Spleen (tissue), 11 donors: ENCODE measurements around the gene BRSK2. TPM values are rescaled to one million over a fixed set of nuclear protein-coding genes. Genes with fewer than 3 reads are reported as not detected.

Experiments
- DNase-seq: peaks from one replicate; pipeline ENCODE4 v3.0.0-alpha.2; 2020
- H3K27ac ChIP-seq, 8 donors: fragments of 200-600 bp; sonication (generic) in 7 of 8; 1 replicate in 4 of 8; 2 replicates in 4 of 8; pipeline versions ENCODE4 v1.5.0 to v1.8.0; 2016 to 2021; ENCODE audit warnings: inconsistent platforms in 4 of 8, mild to moderate bottlenecking in 4 of 8, moderate library complexity in 1 of 8
- H3K27me3 ChIP-seq, 7 donors: fragments of 200-600 bp; sonication (generic) in 6 of 7; replicated peaks in 1 of 7; 1 replicate in 4 of 7; 2 replicates in 3 of 7; pipeline versions ENCODE4 v1.5.0 to v1.8.0; 2016 to 2021; ENCODE audit warnings: inconsistent platforms in 3 of 7, mild to moderate bottlenecking in 1 of 7
- H3K36me3 ChIP-seq, 6 donors: fragments of 200-600 bp; sonication (generic) in 5 of 6; 1 replicate in 4 of 6; 2 replicates in 2 of 6; pipeline versions ENCODE4 v1.5.0 to v1.8.0; 2016 to 2021; ENCODE audit warnings: inconsistent platforms in 2 of 6
- H3K4me1 ChIP-seq, 6 donors: fragments of 200-600 bp; sonication (generic) in 5 of 6; 1 replicate in 3 of 6; 2 replicates in 3 of 6; pipeline versions ENCODE4 v1.5.0 to v1.8.0; 2016 to 2021; ENCODE audit warnings: inconsistent platforms in 3 of 6
- H3K4me3 ChIP-seq, 8 donors: fragments of 200-600 bp; sonication (generic) in 7 of 8; 1 replicate in 4 of 8; 2 replicates in 4 of 8; pipeline versions ENCODE4 v1.5.0 to v1.8.0; 2016 to 2021; ENCODE audit warnings: inconsistent platforms in 4 of 8, mild to moderate bottlenecking in 4 of 8, moderate library complexity in 2 of 8
- H3K9me3 ChIP-seq, 8 donors: fragments of 200-600 bp; sonication (generic) in 7 of 8; 1 replicate in 4 of 8; 2 replicates in 4 of 8; pipeline versions ENCODE4 v1.5.0 to v1.8.0; 2016 to 2021; ENCODE audit warnings: inconsistent platforms in 4 of 8
- CTCF ChIP-seq, 11 experiments: fragments of 200-600 bp in 7 of 11; fragments of 450-650 bp in 4 of 11; sonication (generic) in 4 of 11; IDR thresholded peaks in 8 of 11; conservative IDR thresholded peaks in 3 of 11; 1 replicate in 7 of 11; 2 replicates in 4 of 11; pipeline versions ENCODE4 v1.4.0 to v1.8.0; 2016 to 2021; ENCODE audit warnings: antibody characterized with exemption in 11 of 11, inconsistent platforms in 4 of 11, mild to moderate bottlenecking in 1 of 11
- POLR2A ChIP-seq, 3 donors: fragments of 450-650 bp; IDR thresholded peaks; one replicate each; pipeline ENCODE4 v1.5.1; 2017; ENCODE audit warnings: antibody characterized with exemption in 3 of 3, mild to moderate bottlenecking in 1 of 3
- POLR2AphosphoS5 ChIP-seq, 3 donors: sonication (generic); formaldehyde crosslinking; IDR thresholded peaks; one replicate each; pipeline ENCODE4 v1.5.1; 2017; ENCODE audit warnings: antibody characterized with exemption in 3 of 3
- WGBS, 5 donors: extraction: QIAGEN DNeasy Blood & Tissue Kit in 3 of 5; methylation state at CpG; one replicate each; pipeline versions ENCODE4 v1.1.5 to v1.1.7; 2013 to 2018; 5-methylcytosine and 5-hydroxymethylcytosine counted together
- intact Hi-C: fragments of 100-400 bp; cut with DNase I; formaldehyde crosslinking; loops from one replicate; pipeline ENCODE4 v1.15.0; 2023; ENCODE audit warnings: low total_unique reads
- polyA plus RNA-seq, 3 donors: library from polyadenylated mRNA; stranded (reverse); fragments of 200-250 nt; gene quantifications; one replicate each; pipeline ENCODE4 v1.2.1, GENCODE V29; 2013
- total RNA-seq, 7 donors: library from RNA; depleted of rRNA in 3 of 7; stranded (reverse); fragments of >200 nt in 3 of 7; fragmentation: NEBNext Ultra II Directional in 4 of 7; extraction: Animal tissue kit (Norgen Biotek cat#: 25700) in 4 of 7; gene quantifications; one replicate each; pipeline versions ENCODE4 v1.1.0 to v1.2.1, GENCODE V29; 2016 to 2021
- donor health status: healthy with polysubstance abuse.
- donor health status: DM: no; HTN: no; CAD: no; lungs with moderate emphysema.
- donor health status: DM: no; HTN: no; CAD: no.
- donor health status: Bipolar disorder and iron deficiency.
- donor health status: healthy.
- donor health status: DM: no; HTN: no; CAD: no.
- donor health status: DM: yes; HTN: yes; CAD: no.

The BRSK2 gene
- total and polyA plus RNA-seq, 10 donors = 0.17 to 1.5 (median 0.42) TPM

DNA sequence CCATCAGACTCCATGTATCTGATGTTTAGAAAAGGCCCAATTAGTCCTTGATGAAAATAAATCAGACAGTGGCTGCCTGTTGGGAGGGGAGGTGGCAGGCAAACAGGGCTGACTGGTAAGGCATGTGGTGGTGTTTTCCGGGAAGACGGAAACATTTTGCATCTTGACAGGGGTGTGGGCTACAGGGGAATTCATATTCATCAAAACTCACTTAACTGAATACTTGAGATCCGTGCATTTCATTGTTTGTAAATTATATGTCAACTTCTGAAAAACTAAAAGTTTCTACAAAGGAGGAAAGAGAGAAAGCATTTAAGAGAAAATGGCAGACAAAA, 107.0 kb downstream of the BRSK2 start:
- intact Hi-C loops = no loop called here

GRCh38 chr11:1497600-1497999, 107.9 kb downstream of the BRSK2 start:
- Histone ChIP-seq H3K27ac (peak overlapping the region in 5 of 8 donors; percentile 28 to 48 (median 34)), H3K4me1 (peaks cover 8 to 69% (median 38%) of the 10 kb centered on the region in 6 donors), H3K4me3 (no peak overlapping the region), H3K27me3 (no peaks in the 10 kb centered on the region), H3K9me3 (peaks cover 0 to 4% (median 0%) of the 10 kb centered on the region in 8 donors), H3K36me3 (peaks cover 0 to 29% (median 3%) of the 10 kb centered on the region in 6 donors)
- WGBS, 5 donors = 64 to 79% (median 68%) methylated on average over 5 of the region's 5 CpGs
- peak; percentile 32 for DNase-seq
- TF ChIP-seq POLR2AphosphoS5 (IDR thresholded peaks at IDR 0.05) (peak in 1 of 3 donors; percentile 8), POLR2A (IDR thresholded peaks at IDR 0.05) (no peak)
- intact Hi-C loops = no loop called here

More for the DNA sequence above, 107.0 kb downstream of the BRSK2 start:
- H3K27me3 ChIP-seq = no peaks in the 10 kb centered on the region
- no peak for TF ChIP-seq POLR2A (IDR thresholded peaks at IDR 0.05)
- TF ChIP-seq POLR2AphosphoS5 (IDR thresholded peaks at IDR 0.05) = no peak
- TF ChIP-seq CTCF (IDR thresholded peaks at IDR 0.05 in 8 of 11, conservative IDR thresholded peaks at IDR 0.05 in 3 of 11) = no peak
- WGBS, 5 donors = 79 to 83% (median 80%) methylated on average over 3 of the region's 3 CpGs
- DNase-seq = no peak
- peaks cover 0 to 29% (median 3%) of the 10 kb centered on the region in 6 donors for H3K36me3 ChIP-seq
- H3K27ac ChIP-seq = peak overlapping the region in 4 of 8 donors; percentile 30 to 48 (median 35)
- H3K4me3 ChIP-seq = no peak overlapping the region
- peaks cover 0 to 4% (median 0%) of the 10 kb centered on the region in 8 donors for H3K9me3 ChIP-seq
- H3K4me1 ChIP-seq = peaks cover 5 to 70% (median 38%) of the 10 kb centered on the region in 6 donors

DNA sequence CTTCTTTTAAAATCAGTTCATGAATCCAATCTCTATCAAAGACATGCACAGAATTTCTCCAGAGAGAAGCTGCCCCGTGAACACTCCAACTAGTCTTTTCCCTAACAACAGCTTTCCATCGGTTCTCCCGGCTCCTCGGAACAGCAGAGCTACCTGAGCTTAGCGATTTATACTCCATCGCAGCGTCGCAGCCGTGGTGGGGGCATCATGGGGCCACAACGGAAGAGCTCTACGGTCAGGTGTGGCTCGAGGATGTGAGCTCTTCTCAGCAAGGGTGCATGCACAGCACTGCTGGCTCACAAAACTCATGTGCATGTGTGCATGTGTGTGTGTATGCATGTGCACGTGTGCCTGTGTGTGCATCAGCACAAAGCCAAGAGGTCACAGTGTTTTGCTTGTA, 108.5 kb downstream of the BRSK2 start:
- Histone ChIP-seq H3K4me3 (no peak overlapping the region), H3K9me3 (peaks cover 0 to 4% (median 0%) of the 10 kb centered on the region in 8 donors), H3K36me3 (peaks cover 0 to 35% (median 3%) of the 10 kb centered on the region in 6 donors), H3K27me3 (no peaks in the 10 kb centered on the region), H3K27ac (peak overlapping the region in 5 of 8 donors; percentile 28 to 48 (median 34)), H3K4me1 (peaks cover 15 to 69% (median 38%) of the 10 kb centered on the region in 6 donors)
- DNase-seq = peak; percentile 29
- no peak for TF ChIP-seq POLR2A (IDR thresholded peaks at IDR 0.05)
- no peak for TF ChIP-seq CTCF (IDR thresholded peaks at IDR 0.05 in 8 of 11, conservative IDR thresholded peaks at IDR 0.05 in 3 of 11)
- no peak for TF ChIP-seq POLR2AphosphoS5 (IDR thresholded peaks at IDR 0.05)
- 92 to 97% (median 95%) methylated on average over 13 of the region's 13 CpGs for WGBS, 5 donors
- intact Hi-C loops = no loop called here

- WGBS, 5 donors = 90 to 96% (median 90%) methylated on average over 23 to 28 of the region's 28 CpGs
- peak; percentile 68 for DNase-seq
- Histone ChIP-seq H3K36me3 (peaks cover 0 to 44% (median 3%) of the 10 kb centered on the region in 6 donors), H3K4me1 (peaks cover 25 to 69% (median 38%) of the 10 kb centered on the region in 6 donors), H3K27ac (no peak overlapping the region), H3K4me3 (no peak overlapping the region), H3K27me3 (no peaks in the 10 kb centered on the region), H3K9me3 (peaks cover 0 to 4% (median 0%) of the 10 kb centered on the region in 8 donors)
- intact Hi-C loops = no loop called here
- TF ChIP-seq CTCF (IDR thresholded peaks at IDR 0.05 in 8 of 11, conservative IDR thresholded peaks at IDR 0.05 in 3 of 11) (no peak), POLR2AphosphoS5 (IDR thresholded peaks at IDR 0.05) (peak in 1 of 3 donors; percentile 18), POLR2A (IDR thresholded peaks at IDR 0.05) (no peak)
Observed at GRCh38 chr11:1499261-1499890, 109.6 kb downstream of the BRSK2 start.
